Thymus (tissue), 11 donors: ENCODE results near the gene CCDC159. TPM values are rescaled to one million over a fixed set of nuclear protein-coding genes. Genes with fewer than 3 reads are reported as not detected.

Source experiments
- DNase-seq, 9 donors: peaks; one replicate each; pipeline ENCODE4 v3.0.0-alpha.2; 2013; ENCODE audit warnings: low spot score in 9 of 9, low read depth in 6 of 9, missing footprints in 1 of 9
- H3K27ac ChIP-seq, 2 donors: one replicate each; pipeline ENCODE4 v1.5.1; 2013; ENCODE audit warnings: control low read depth in 1 of 2, low read depth in 1 of 2, low read length in 1 of 2, mild to moderate bottlenecking in 1 of 2, moderate library complexity in 1 of 2
- H3K27me3 ChIP-seq, 2 donors: one replicate each; pipeline ENCODE4 v1.5.1; 2013; ENCODE audit warnings: low read length in 1 of 2; ENCODE audit not compliant: control insufficient read depth in 2 of 2, insufficient read depth in 1 of 2
- H3K36me3 ChIP-seq, 2 donors: one replicate each; pipeline ENCODE4 v1.5.1; 2013; ENCODE audit warnings: low read length in 1 of 2, mild to moderate bottlenecking in 1 of 2, moderate library complexity in 1 of 2; ENCODE audit not compliant: control insufficient read depth in 2 of 2, insufficient read depth in 2 of 2
- H3K4me1 ChIP-seq, 2 donors: one replicate each; pipeline ENCODE4 v1.5.1; 2013; ENCODE audit warnings: low read length in 2 of 2; ENCODE audit not compliant: control insufficient read depth in 2 of 2, insufficient read depth in 2 of 2
- H3K4me3 ChIP-seq, 2 donors: one replicate each; pipeline ENCODE4 v1.5.1; 2013; ENCODE audit warnings: low read length in 2 of 2, control low read depth in 1 of 2, mild to moderate bottlenecking in 1 of 2
- H3K9me3 ChIP-seq, 2 donors: one replicate each; pipeline ENCODE4 v1.5.1; 2013; ENCODE audit warnings: low read length in 1 of 2, mild to moderate bottlenecking in 1 of 2; ENCODE audit not compliant: control insufficient read depth in 2 of 2, insufficient read depth in 1 of 2
- WGBS: extraction: QIAGEN DNeasy Blood & Tissue Kit; methylation state at CpG from one replicate; pipeline ENCODE4 v1.1.7; 2013; 5-methylcytosine and 5-hydroxymethylcytosine counted together
- polyA plus RNA-seq: library from polyadenylated mRNA; stranded (reverse); fragments of 200-250 nt; gene quantifications from one replicate; pipeline ENCODE4 v1.2.3, GENCODE V29; 2013
- total RNA-seq: library from RNA; stranded (reverse); fragments of 120-200 nt; gene quantifications from one replicate; pipeline ENCODE4 v1.2.4, GENCODE V29; 2013
- donor health status: healthy.

The CCDC159 gene
- total and polyA plus RNA-seq, 2 donors, result 9.4 to 56.9 TPM

DNA sequence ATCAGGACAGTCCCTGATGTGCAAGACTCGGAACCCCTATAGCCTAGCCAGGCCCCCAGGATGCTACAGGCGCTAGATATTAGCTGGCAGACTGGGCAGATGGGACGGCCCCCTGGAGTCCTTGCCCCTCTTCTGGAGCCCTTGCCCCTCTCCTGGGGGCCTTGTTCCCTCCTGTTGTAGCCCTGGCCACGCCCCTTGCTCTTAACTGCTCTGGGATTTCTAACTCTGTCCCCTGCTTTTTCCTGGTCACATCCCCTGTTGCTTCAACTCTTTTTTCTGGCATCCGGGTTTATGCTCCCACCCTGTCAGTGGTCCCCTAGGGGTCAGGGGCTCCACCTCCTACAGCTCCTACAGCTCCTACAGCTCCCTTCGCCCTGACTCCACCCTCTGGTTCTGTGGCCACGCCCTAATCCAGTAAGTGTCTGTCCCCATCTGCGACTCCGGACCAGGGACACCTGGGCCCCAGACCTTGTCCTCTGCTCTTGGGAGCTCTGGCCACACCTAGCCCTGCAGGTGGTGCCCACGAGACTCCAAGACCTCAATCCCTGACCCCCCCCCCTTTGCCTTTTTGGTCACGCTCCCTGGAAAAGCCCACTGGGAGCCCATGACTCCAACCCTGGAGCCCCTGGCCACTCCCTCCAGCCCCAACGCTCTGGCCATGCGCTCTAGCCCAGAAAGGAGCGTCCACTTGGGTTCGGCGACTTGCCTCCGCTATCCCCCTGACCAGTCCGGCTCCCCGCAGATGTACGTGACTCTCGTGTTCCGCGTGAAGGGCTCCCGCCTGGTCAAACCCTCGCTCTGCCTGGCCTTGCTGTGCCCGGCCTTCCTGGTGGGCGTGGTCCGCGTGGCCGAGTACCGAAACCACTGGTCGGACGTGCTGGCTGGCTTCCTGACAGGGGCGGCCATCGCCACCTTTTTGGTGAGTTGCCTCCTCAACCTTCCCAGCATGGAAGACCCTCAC is 15.7 kb downstream of the CCDC159 start:
- Histone ChIP-seq H3K4me3 (no peak overlapping the region), H3K27ac (no peak overlapping the region), H3K36me3 (no peaks in the 10 kb centered on the region), H3K4me1 (peaks cover 0 to 5% of the 10 kb centered on the region in 2 donors), H3K27me3 (peaks cover 0 to 52% of the 10 kb centered on the region in 2 donors), H3K9me3 (no peaks in the 10 kb centered on the region)
- 97% methylated on average over 35 of the region's 35 CpGs for WGBS
- no peak for DNase-seq

DNA sequence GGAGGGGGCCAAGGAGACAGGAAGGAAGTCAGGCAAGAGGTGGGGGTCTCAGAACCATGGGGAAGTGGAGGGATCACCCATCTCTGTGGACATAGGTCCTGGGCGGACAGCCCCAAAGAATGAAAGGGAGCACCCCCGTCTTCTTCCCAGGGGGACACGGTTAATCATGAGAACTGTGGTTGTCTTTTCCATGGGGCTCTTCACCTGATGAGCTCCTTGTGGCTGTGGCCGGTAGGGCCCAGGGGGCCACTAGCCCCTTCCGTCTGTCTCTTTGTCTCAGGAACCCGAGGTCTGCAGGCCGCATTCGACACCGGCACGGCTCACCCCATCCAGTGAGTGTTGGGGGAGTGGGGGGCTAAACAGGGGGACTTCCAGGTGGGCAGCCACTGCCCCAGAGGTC is 17.6 kb downstream of the CCDC159 start:
- no peaks in the 10 kb centered on the region for H3K9me3 ChIP-seq
- peaks cover 0 to 5% of the 10 kb centered on the region in 2 donors for H3K4me1 ChIP-seq
- peaks cover 0 to 38% of the 10 kb centered on the region in 2 donors for H3K27me3 ChIP-seq
- H3K27ac ChIP-seq, result no peak overlapping the region
- peaks cover 0 to 5% of the 10 kb centered on the region in 2 donors for H3K36me3 ChIP-seq
- DNase-seq, result no peak
- no peak overlapping the region for H3K4me3 ChIP-seq
- WGBS, result 96% methylated on average over 10 of the region's 10 CpGs

DNA sequence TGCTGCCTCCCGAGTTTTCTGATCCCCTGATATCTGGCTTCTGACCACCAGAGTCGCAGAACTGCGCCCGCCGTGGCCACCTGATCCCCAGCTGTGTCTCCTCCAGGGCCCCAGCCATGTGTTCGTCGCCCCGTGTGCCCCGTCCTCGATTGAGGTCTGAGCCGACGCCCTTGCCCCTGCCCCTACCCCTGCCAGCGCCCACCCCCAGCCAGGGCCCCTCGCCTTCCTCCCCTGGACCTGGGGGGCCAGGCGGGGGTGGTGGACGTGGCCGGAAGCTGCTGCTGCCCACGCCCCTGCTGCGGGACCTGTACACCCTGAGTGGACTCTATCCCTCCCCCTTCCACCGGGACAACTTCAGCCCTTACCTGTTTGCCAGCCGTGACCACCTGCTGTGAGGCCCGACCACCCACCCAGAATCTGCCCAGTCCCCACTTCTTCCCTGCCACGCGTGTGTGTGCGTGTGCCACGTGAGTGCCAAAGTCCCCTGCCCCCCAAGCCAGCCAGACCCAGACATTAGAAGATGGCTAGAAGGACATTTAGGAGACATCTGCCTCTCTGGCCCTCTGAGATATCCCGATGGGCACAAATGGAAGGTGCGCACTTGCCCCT is 18.1 kb downstream of the CCDC159 start:
- H3K4me3 ChIP-seq, result no peak overlapping the region
- peaks cover 0 to 5% of the 10 kb centered on the region in 2 donors for H3K36me3 ChIP-seq
- no peak for DNase-seq
- WGBS, result 96% methylated on average over 28 of the region's 28 CpGs
- peaks cover 0 to 33% of the 10 kb centered on the region in 2 donors for H3K27me3 ChIP-seq
- H3K4me1 ChIP-seq, result peaks cover 0 to 5% of the 10 kb centered on the region in 2 donors
- H3K27ac ChIP-seq, result no peak overlapping the region
- no peaks in the 10 kb centered on the region for H3K9me3 ChIP-seq

DNA sequence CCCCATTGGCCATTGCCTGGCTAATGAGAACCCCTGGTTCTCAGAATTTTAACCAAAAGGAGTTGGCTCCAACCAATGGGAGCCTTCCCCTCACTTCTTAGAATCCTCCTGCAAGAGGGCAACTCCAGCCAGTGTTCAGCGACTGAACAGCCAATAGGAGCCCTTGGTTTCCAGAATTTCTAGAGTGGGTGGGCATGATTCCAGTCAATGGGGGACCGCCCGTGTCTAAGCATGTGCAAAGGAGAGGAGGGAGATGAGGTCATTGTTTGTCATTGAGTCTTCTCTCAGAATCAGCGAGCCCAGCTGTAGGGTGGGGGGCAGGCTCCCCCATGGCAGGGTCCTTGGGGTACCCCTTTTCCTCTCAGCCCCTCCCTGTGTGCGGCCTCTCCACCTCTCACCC is 18.6 kb downstream of the CCDC159 start:
- WGBS, result 91% methylated on average over 5 of the region's 5 CpGs
- H3K27me3 ChIP-seq, result peaks cover 0 to 27% of the 10 kb centered on the region in 2 donors
- DNase-seq, result no peak

GRCh38 chr19:11365557-11366117 is 19.3 kb downstream of the CCDC159 start:
- Histone ChIP-seq H3K9me3 (no peaks in the 10 kb centered on the region), H3K4me1 (peaks cover 0 to 5% of the 10 kb centered on the region in 2 donors), H3K36me3 (peaks cover 0 to 5% of the 10 kb centered on the region in 2 donors)

More for the DNA sequence above, 18.6 kb downstream of the CCDC159 start:
- no peak overlapping the region for H3K4me3 ChIP-seq
- no peak overlapping the region for H3K27ac ChIP-seq
- peaks cover 0 to 5% of the 10 kb centered on the region in 2 donors for H3K4me1 ChIP-seq
- peaks cover 0 to 5% of the 10 kb centered on the region in 2 donors for H3K36me3 ChIP-seq
- H3K9me3 ChIP-seq, result no peaks in the 10 kb centered on the region

DNA sequence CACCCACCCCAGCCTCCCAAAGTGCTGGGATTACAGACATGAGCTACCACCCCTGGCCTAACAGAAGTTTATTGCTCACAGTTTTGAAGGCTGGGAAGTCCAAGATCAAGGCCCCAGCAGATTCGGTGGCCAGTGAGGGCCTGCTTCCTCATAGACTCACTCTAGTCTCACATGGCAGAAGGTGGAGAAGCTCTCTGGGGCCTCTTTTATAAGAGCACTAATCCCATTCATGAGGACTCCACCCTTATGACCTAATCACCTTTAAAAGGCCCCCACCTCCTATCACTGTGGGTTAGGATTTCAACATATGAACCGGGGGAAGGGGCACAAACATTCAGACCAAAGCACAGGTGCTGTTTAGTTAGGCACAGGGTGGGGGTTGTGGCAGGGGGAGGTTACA is 21.2 kb downstream of the CCDC159 start:
- no peaks in the 10 kb centered on the region for H3K4me1 ChIP-seq
- H3K9me3 ChIP-seq, result no peaks in the 10 kb centered on the region
- H3K4me3 ChIP-seq, result no peak overlapping the region
- H3K27me3 ChIP-seq, result peaks cover 0 to 1% of the 10 kb centered on the region in 2 donors
- H3K27ac ChIP-seq, result no peak overlapping the region
- DNase-seq, result no peak
- H3K36me3 ChIP-seq, result peaks cover 0 to 5% of the 10 kb centered on the region in 2 donors
- 87% methylated on average over 2 of the region's 2 CpGs for WGBS

More at GRCh38 chr19:11365557-11366117, 19.3 kb downstream of the CCDC159 start:
- no peak overlapping the region for H3K27ac ChIP-seq
- peaks cover 0 to 20% of the 10 kb centered on the region in 2 donors for H3K27me3 ChIP-seq
- WGBS, result 98% methylated on average over 7 of the region's 7 CpGs
- no peak overlapping the region for H3K4me3 ChIP-seq
- no peak for DNase-seq

GRCh38 chr19:11370744-11371143 is 24.4 kb downstream of the CCDC159 start:
- DNase-seq, result no peak
- Histone ChIP-seq H3K4me3 (no peak overlapping the region), H3K27me3 (no peaks in the 10 kb centered on the region), H3K4me1 (peaks cover 7 to 18% of the 10 kb centered on the region in 2 donors), H3K9me3 (no peaks in the 10 kb centered on the region), H3K36me3 (peaks cover 0 to 5% of the 10 kb centered on the region in 2 donors), H3K27ac (no peak overlapping the region)
- 98% methylated on average over 2 of the region's 2 CpGs for WGBS

GRCh38 chr19:11373166-11373884 is 27.0 kb downstream of the CCDC159 start:
- H3K9me3 ChIP-seq, result no peaks in the 10 kb centered on the region
- H3K27me3 ChIP-seq, result no peaks in the 10 kb centered on the region
- no peak overlapping the region for H3K4me3 ChIP-seq
- 61% methylated on average over 10 of the region's 10 CpGs for WGBS
- H3K36me3 ChIP-seq, result peaks cover 6 to 10% of the 10 kb centered on the region in 2 donors
- H3K4me1 ChIP-seq, result peaks cover 14 to 35% of the 10 kb centered on the region in 2 donors
- no peak overlapping the region for H3K27ac ChIP-seq
- DNase-seq, result peak in 1 of 9 donors; percentile 28
